ENCODE measurements around the gene TMEM81.
A peak's percentile ranks its signal among the peaks of the same experiment; 100 is the strongest.

TMEM81 gene

DNA sequence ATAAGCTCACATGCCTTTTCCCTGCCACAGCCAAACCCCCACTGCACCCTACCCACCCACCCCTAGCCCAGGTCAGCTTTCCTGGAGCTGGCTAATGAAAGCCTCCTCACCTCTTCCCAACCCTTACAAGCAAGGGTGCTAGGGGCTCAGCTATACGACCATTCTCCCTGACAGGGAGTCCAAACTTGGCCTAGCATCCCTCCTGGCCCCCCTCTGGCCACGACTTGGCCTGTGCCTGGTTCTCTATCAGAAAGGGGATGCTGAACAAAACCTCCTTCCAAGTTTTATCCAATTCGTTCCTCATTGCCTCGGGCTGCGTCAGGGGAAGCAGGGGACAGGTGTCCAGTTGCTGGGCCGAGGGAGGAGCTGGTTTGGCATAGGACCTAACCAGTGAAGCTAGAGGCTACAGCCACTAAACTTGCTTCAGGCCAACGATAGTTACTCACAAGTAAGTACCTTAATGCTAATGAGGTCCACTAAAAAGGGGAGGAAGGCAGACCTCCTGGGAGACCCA lies 8.6 kb downstream of the TMEM81 start:
- no peak for DNase-seq

DNA sequence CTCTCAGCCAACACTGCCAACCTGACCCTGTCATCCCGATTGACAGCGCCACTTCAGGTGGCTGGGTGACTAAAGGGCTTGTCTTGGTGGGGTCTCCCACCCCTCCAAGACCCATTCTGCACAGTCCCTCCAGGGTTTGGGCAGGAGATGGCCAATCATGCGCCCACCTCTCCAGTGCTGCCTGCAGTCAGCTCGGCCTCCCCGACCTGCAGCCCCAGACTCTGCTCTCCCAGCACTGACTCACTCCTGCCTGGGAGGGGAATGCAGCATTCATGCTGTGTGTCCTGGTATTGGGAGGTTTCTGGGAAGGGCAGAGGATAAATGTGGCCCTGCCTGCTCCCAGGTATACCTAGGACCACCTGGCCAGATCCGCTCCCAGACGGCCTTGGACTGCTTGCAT lies 9.7 kb downstream of the TMEM81 start:
- DNase-seq = no peak

DNA sequence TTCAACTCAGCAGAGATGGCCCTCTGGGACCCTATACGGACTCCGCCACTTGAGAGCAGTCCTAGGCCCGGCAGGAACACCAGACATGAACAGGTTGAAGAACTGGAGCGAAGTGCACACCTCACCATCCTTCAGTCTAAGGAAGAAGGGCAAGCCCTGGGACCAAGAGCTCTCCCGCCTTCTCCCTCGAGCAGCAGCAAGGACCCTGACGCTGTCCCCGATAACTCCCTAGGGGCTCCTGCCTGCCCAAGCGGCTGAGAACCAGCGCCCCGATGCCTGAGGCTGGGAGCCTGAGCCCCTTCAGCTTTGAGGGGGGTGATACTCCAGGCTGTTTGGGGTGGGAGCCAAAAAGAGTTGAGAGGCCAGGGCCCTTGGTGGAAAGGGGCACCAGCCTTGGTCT lies 10.2 kb downstream of the TMEM81 start:
- DNase-seq = no peak

GRCh38 chr1:205073511-205073910 lies 10.7 kb downstream of the TMEM81 start:
- no peak for DNase-seq

DNA sequence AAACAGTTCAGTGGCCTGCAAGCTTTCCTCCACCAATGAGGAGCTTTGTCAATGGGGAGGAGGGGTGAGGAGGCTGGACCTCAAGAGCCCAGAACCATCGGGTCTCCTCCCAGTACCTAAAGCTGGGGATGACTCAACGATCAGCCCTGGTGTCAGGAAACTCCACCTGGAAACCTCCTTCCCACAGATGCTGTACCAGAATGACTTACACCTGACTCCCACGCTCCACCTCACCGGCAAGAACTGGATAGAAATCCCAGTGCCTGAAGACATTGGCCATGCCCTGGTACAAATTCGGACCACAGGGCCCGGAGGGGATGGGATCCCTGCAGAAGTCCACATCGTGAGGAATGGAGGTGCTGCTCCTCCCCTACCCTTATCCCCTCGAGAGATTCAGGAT lies 11.4 kb downstream of the TMEM81 start:
- no peak for DNase-seq

- no peak for DNase-seq
Observed at GRCh38 chr1:205072286-205072685, 12.0 kb downstream of the TMEM81 start.

DNA sequence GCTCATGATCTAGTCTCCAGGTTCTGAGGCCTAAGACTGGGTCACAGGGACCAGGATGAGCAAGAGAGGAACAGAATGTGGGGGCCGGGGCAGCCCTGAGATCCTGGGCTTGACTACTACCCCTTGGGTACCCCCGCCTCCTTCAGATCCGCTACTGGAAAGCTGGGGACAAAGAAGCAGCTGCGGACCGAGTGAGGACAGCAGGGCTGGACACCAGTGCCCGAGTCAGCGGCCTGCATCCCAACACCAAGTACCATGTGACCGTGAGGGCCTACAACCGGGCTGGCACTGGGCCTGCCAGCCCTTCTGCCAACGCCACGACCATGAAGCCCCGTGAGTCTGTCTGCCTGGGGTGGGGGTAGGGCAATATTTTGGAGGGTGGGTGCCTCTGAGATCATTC lies 12.5 kb downstream of the TMEM81 start:
- no peak for DNase-seq

DNA sequence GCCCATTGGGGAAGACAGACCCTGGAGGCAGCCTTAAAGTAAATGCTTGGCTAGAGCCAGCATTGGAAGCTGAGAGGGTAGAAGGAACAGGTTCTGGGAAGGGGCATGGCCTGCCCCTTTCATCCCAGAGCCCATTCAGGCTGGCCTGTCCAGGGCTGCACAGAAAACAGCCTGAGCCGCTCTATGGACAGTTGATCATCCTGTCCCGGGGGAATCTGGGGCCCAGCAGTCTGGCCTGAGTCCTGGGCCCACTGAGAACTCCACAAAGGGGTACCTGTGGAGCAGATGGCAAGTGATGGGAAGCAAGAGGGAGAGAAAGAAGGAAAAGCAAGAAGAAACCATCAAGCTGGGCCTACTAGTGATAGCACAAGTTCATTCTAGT lies 13.2 kb downstream of the TMEM81 start:
- no peak for DNase-seq

DNA sequence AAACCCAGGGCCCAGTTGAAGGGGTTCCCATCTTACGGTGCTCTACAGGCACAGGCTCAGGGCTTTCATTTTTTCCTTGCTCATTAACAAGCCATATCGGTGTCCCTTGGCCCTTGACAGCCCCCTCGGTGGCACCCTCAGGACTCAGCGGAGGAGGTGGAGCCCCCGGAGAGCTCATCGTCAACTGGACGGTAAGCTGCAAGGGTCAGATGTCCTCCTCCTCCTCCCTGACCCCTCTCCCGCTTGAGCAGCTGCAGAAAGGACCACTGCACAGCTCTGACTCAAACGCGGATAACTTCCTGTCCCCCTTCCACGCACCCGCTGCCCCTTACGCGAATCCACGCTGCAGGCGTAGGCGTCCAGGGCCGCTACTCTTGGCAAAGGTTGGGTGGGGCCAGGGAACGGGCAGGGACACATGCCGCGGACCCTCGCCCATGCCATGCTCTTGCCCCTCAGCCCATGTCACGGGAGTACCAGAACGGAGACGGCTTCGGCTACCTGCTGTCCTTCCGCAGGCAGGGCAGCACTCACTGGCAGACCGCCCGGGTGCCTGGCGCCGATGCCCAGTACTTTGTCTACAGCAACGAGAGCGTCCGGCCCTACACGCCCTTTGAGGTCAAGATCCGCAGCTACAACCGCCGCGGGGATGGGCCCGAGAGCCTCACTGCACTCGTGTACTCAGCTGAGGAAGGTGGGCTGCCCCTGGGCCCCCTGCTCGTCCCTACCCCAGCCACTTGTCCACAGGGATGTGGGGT lies 14.7 kb downstream of the TMEM81 start:
- DNase-seq = no peak

- DNase-seq = no peak
Observed at GRCh38 chr1:205068457-205069040, 15.7 kb downstream of the TMEM81 start.

DNA sequence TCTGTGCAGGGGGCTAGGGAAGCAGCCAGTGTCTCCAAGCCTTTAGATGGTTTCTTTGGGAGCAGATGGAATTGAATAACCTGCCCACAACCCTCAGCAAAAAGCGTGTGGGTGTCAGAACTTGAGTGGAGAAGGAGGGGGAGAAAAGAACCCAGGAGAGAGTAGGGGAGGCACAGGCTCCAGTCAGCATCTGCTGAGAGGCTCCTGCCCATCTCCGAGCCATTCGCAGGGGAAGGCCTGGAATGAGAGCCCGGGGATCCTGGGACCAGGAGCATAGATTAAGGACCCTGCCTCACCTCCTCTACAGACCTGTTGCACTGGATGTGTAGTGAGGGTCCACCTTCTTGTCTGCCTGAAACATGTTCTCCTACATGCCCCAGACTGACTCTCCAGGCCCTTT lies 16.3 kb downstream of the TMEM81 start:
- DNase-seq = no peak

- no peak for DNase-seq
Observed at GRCh38 chr1:205067031-205067430, 17.2 kb downstream of the TMEM81 start.

GRCh38 chr1:205066141-205066818 lies 18.0 kb downstream of the TMEM81 start:
- no peak for DNase-seq

DNA sequence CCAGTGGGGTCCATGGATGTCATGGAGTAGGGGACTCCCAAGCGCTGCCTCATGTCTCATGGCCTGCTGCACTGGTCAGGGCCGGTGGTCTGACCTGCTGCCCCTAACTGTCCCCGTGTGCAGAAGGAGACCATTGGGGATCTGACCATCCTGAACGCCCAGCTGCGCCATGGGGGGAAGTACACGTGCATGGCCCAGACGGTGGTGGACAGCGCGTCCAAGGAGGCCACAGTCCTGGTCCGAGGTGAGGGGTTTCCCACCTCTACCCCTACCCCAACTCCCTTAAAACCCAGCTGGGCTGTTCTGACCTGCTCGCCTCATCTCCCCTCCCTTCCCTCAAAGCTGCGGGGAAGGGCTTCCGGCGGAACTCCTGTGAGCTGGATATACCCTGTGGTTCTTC lies 18.6 kb downstream of the TMEM81 start:
- no peak for DNase-seq

- DNase-seq = no peak
Observed at GRCh38 chr1:205064741-205065316, 19.4 kb downstream of the TMEM81 start.

- no peak for DNase-seq
Observed at GRCh38 chr1:205064301-205064700, 20.0 kb downstream of the TMEM81 start.

DNA sequence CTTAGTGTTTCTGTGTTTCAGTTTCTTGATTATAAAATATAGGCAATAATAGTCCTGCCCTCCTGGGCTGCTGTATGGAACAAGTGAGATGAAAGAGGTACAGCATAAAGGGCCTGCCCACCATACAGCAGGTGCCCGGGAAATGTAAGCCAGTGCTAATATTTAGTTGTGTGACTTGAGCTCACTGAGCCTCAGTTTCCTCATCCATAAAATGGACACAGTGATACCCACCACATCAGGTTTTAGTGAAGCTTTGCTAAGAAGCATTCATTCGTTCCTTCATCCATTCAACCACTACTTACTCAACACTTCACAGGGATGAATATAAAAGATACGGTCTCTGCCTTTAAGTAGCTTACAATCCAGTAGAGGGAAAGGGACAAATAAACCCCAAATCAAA lies 21.4 kb downstream of the TMEM81 start:
- no peak for DNase-seq

- DNase-seq = no peak
Observed at GRCh38 chr1:205062319-205062718, 21.9 kb downstream of the TMEM81 start.

GRCh38 chr1:205061665-205062069 lies 22.6 kb downstream of the TMEM81 start:
- DNase-seq = peak; percentile 76

DNA sequence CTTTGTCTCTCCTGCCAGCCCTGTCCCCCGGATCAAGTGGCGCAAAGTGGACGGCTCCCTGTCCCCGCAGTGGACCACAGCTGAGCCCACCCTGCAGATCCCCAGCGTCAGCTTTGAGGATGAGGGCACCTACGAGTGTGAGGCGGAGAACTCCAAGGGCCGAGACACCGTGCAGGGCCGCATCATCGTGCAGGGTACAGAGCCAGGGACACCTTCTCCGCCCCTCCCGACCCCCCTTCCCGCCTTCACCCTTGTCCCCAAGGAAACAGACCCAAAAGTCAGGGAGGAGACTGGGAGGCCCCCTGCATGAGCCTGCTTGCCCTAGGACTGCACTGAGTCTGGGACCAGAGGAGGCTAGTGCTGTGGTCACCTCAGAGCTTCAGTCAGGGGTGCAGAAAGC lies 23.0 kb downstream of the TMEM81 start:
- DNase-seq = no peak

DNA sequence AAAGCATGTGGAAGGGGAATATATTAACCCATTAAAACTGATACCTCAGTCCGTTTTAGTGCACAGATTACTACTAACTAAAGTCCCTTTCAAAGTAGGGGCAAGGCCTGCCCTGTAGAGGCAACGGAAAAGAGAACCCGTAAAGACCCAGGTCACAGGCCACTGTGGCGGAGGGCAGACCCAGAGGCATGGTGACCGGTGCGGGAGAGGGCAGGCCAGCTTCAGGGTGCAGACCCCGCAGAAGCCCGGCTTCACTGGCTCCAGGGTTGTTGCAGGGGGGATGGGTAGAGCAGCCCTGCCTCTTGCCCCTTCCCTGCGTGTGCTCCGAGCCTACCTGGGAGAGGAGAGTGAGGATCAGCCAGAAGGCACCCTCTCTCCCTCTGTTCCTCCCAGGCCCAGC lies 23.5 kb downstream of the TMEM81 start:
- no peak for DNase-seq

DNA sequence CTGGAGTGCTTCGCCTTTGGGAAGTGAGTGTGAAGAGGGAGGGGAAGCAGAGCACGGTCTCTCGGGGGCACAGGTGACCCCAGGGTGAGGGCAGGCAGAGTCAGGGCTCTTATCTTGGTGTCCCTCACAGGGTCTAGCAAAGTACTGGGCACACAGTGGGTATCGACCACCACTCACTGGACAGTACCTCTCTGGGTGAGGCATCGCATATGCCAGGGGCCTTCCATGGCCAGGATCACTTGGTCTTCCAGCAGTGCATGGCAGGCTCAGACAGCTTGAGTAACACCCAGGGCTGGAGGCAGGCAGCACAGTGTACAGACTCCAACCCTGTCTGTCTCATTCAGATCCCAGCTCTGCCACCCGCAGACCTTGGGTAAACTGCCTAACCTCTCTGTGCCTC lies 24.6 kb downstream of the TMEM81 start:
- DNase-seq = no peak

- DNase-seq = no peak
Observed at GRCh38 chr1:205058853-205059252, 25.4 kb downstream of the TMEM81 start.

All from CD4-positive, alpha-beta T cell treated with Interleukin-17A for 4 hours (primary cell).